ENCODE measurements around the gene RAB43. TPM values are rescaled to one million over a fixed set of nuclear protein-coding genes. Genes with fewer than 3 reads are reported as not detected.

Gene RAB43
- total RNA-seq, 1 experiment from 2014 or later = 13.5 TPM

- H4K20me1 ChIP-seq (ENCODE audit: insufficient read depth) = no peaks in the 10 kb centered on the region
- no peaks in the 10 kb centered on the region for H3K9me3 ChIP-seq (ENCODE audit: control insufficient read depth in 1 of 2, insufficient read depth in 1 of 2, low read depth in 1 of 2, low read length in 2 of 2)
- DNase-seq (ENCODE audit: low read depth, low spot score) = no peak
- CTCF ChIA-PET = interaction anchor here (0.7 kb wide), 1 partner anchor 24 kb away, joined by 3 read pairs; no protein-coding TSS in a partner anchor
- TF ChIP-seq FOSL1 (IDR thresholded peaks at IDR 0.05; ENCODE audit: low read depth) = no peak
- no peak for TF ChIP-seq YY1 (IDR thresholded peaks at IDR 0.05; ENCODE audit: extremely low read depth, insufficient replicate concordance, low read depth, low read length)
- no peak for TF ChIP-seq SRF (IDR thresholded peaks at IDR 0.05; ENCODE audit: low read depth)
- no peak for TF ChIP-seq EZH2phosphoT487 (IDR thresholded peaks at IDR 0.05; ENCODE audit: borderline replicate concordance)
- TF ChIP-seq CEBPB (IDR thresholded peaks at IDR 0.05; ENCODE audit: low read depth) = no peak
- TF ChIP-seq CBX3 (IDR thresholded peaks at IDR 0.05; ENCODE audit: low read depth) = no peak
- TF ChIP-seq MAX (IDR thresholded peaks at IDR 0.05) = no peak
- TF ChIP-seq ATF3 (IDR thresholded peaks at IDR 0.05) = no peak
- TF ChIP-seq EGR1 (IDR thresholded peaks at IDR 0.05; ENCODE audit: low read depth) = no peak
- no peak for TF ChIP-seq ZNF274 (IDR thresholded peaks at IDR 0.05; ENCODE audit: low read depth, low read length)
- TF ChIP-seq JUND (IDR thresholded peaks at IDR 0.05) = no peak
- TF ChIP-seq POLR2A (IDR thresholded peaks at IDR 0.05; ENCODE audit: borderline replicate concordance, extremely low read depth, insufficient read depth, insufficient read length) = no peak
- no peak for TF ChIP-seq RAD21 (IDR thresholded peaks at IDR 0.05; ENCODE audit: low read depth)
- TF ChIP-seq POLR2AphosphoS5 (IDR thresholded peaks at IDR 0.05; ENCODE audit: low read depth, low read length) = no peak
- no peak overlapping the region for H3K4me2 ChIP-seq (ENCODE audit: low read length)
- intact Hi-C loops (cut with micrococcal nuclease) = no loop called here
- no TSS peak for BruUV-seq (replicated peaks)
- H3K27me3 ChIP-seq (ENCODE audit: insufficient read depth, low read length) = 0 out of 2 replicates have a peak, but pooled peaks cover 3% of the 10 kb centered on the region
- POLR2A ChIA-PET = no interaction called here
- no peak overlapping the region for H3K9ac ChIP-seq (ENCODE audit: low read length)
- no peaks in the 10 kb centered on the region for H3K9me2 ChIP-seq (ENCODE audit: insufficient read depth)
- no peak overlapping the region for H2AFZ ChIP-seq (ENCODE audit: low read depth, low read length, poor library complexity, severe bottlenecking)
- no peaks in the 10 kb centered on the region for H3K79me2 ChIP-seq (ENCODE audit: insufficient read depth, low read length)
- no peaks in the 10 kb centered on the region for H3K36me3 ChIP-seq (ENCODE audit: control insufficient read depth in 1 of 2, insufficient read depth in 2 of 2, low read length in 2 of 2)
- ATAC-seq = no peak
- H3K4me1 ChIP-seq (ENCODE audit: control insufficient read depth in 1 of 2, insufficient read depth in 2 of 2, low read length in 2 of 2) = peaks cover 0 to 5% of the 10 kb centered on the region in 2 experiments; a peak in 1 of 4 replicates
- no peak overlapping the region for H3K4me3 ChIP-seq (replicated peaks in 1 of 2; ENCODE audit: low read depth in 1 of 2, low read length in 2 of 2)
- RAD21 ChIA-PET (ENCODE audit: low non-redundant PET in 1 of 2, low total read pairs in 2 of 2, uncharacterized antibody in 2 of 2, unreplicated experiment in 2 of 2) = no interaction called here
- no peak overlapping the region for H3K27ac ChIP-seq (ENCODE audit: low read depth, low read length)
These were observed 83.3 kb downstream of the RAB43 start for GRCh38 chr3:129038121-129038855.

Other genes with a start within 250 kb of the RAB43 start
- 55.8 TPM for gene ACAD9, start 242.2 kb downstream of the RAB43 start, total RNA-seq (2021; ENCODE audit: unreplicated experiment)
- gene CFAP92, start 127.7 kb downstream of the RAB43 start, total RNA-seq (2021; ENCODE audit: unreplicated experiment) = 3.6 TPM
- gene EFCC1, start 120.5 kb downstream of the RAB43 start, total RNA-seq (2021; ENCODE audit: unreplicated experiment) = 1.0 TPM
- gene GP9, start 61.0 kb downstream of the RAB43 start, total RNA-seq (2021; ENCODE audit: unreplicated experiment) = not detected
- 43.6 TPM for gene ISY1, start 39.3 kb upstream of the RAB43 start, total RNA-seq (2021; ENCODE audit: unreplicated experiment)
- gene CNBP, start 62.1 kb upstream of the RAB43 start, total RNA-seq (2021; ENCODE audit: unreplicated experiment) = 353 TPM
- 182 TPM for gene COPG1, start 127.8 kb upstream of the RAB43 start, total RNA-seq (2021; ENCODE audit: unreplicated experiment)
- gene HMCES, start 157.1 kb upstream of the RAB43 start, total RNA-seq (2021; ENCODE audit: unreplicated experiment) = 78.9 TPM